CD14-positive monocyte (primary cell): ENCODE results near the gene PIEZO1. TPM values are rescaled to one million over a fixed set of nuclear protein-coding genes. Genes with fewer than 3 reads are reported as not detected.

Source experiments
- DNase-seq, 3 donors: peaks; one replicate each; pipeline ENCODE4 v3.0.0-alpha.2; 2011 to 2022
- H2AFZ ChIP-seq: 2 replicates; pipeline ENCODE4 v1.6.0; 2012; ENCODE audit warnings: mild to moderate bottlenecking, low read depth, low read length, inconsistent platforms; ENCODE audit not compliant: insufficient read depth, poor library complexity, severe bottlenecking
- H3K27ac ChIP-seq, 2 donors: 1 replicate in 1 of 2; 2 replicates in 1 of 2; pipeline ENCODE4 v1.5.1; 2012 to 2013; ENCODE audit warnings: low read length in 2 of 2, control low read depth in 1 of 2, inconsistent platforms in 1 of 2, low read depth in 1 of 2, mild to moderate bottlenecking in 1 of 2
- H3K27me3 ChIP-seq, 2 donors: one replicate each; pipeline versions ENCODE4 v1.6.0 to v1.6.1; 2011 to 2013; ENCODE audit warnings: low read length in 2 of 2; ENCODE audit not compliant: control insufficient read depth in 2 of 2, insufficient read depth in 2 of 2
- H3K36me3 ChIP-seq, 2 donors: replicated peaks in 1 of 2; 1 replicate in 1 of 2; 2 replicates in 1 of 2; pipeline versions ENCODE4 v1.5.1 to v1.6.1; 2012 to 2013; ENCODE audit warnings: low read length in 2 of 2, control low read depth in 1 of 2, inconsistent platforms in 1 of 2, mild to moderate bottlenecking in 1 of 2; ENCODE audit not compliant: insufficient read depth in 2 of 2, control insufficient read depth in 1 of 2
- H3K4me1 ChIP-seq, 2 donors: 1 replicate in 1 of 2; 2 replicates in 1 of 2; pipeline versions ENCODE4 v1.5.1 to v1.6.1; 2012 to 2013; ENCODE audit warnings: low read length in 2 of 2, control low read depth in 1 of 2, inconsistent platforms in 1 of 2, mild to moderate bottlenecking in 1 of 2, moderate library complexity in 1 of 2; ENCODE audit not compliant: insufficient read depth in 2 of 2, control insufficient read depth in 1 of 2
- H3K4me2 ChIP-seq: replicated peaks from 2 replicates; pipeline ENCODE3; 2012; ENCODE audit warnings: low read length, moderate library complexity, mild to moderate bottlenecking; ENCODE audit not compliant: poor library complexity, severe bottlenecking; ENCODE audit errors: extremely low read depth
- H3K4me3 ChIP-seq, 3 experiments: fragments of 200-600 bp in 1 of 3; sonication (generic) in 1 of 3; replicated peaks in 1 of 3; 1 replicate in 2 of 3; 2 replicates in 1 of 3; pipeline ENCODE4 v1.5.1; 2011 to 2013; ENCODE audit warnings: low read length in 3 of 3, mild to moderate bottlenecking in 3 of 3, control low read depth in 2 of 3, low read depth in 2 of 3, inconsistent platforms in 1 of 3, moderate library complexity in 1 of 3
- H3K79me2 ChIP-seq: 2 replicates; pipeline ENCODE4 v1.6.0; 2012; ENCODE audit warnings: mild to moderate bottlenecking, control low read depth, inconsistent platforms, low read length, moderate library complexity; ENCODE audit not compliant: insufficient read depth
- H3K9ac ChIP-seq: 2 replicates; pipeline ENCODE4 v1.6.0; 2017; ENCODE audit warnings: low read length, mild to moderate bottlenecking; ENCODE audit not compliant: insufficient read depth, poor library complexity, severe bottlenecking
- H3K9me3 ChIP-seq, 2 donors: replicated peaks in 1 of 2; 1 replicate in 1 of 2; 2 replicates in 1 of 2; pipeline versions ENCODE4 v1.5.1 to v1.6.1; 2012 to 2013; ENCODE audit warnings: low read length in 2 of 2, control low read depth in 1 of 2; ENCODE audit not compliant: control insufficient read depth in 1 of 2, insufficient read depth in 1 of 2
- H4K20me1 ChIP-seq: 2 replicates; pipeline ENCODE4 v1.6.0; 2012; ENCODE audit warnings: mild to moderate bottlenecking, low read length, control low read depth, moderate library complexity; ENCODE audit not compliant: insufficient read depth
- H3K27ac Mint-ChIP-seq, 7 donors: one replicate each; pipeline ENCODE4 v1.8.0; 2020; ENCODE audit warnings: mild to moderate bottlenecking in 7 of 7, mixed read lengths in 7 of 7, moderate library complexity in 6 of 7, inconsistent platforms in 2 of 7
- H3K27me3 Mint-ChIP-seq, 3 donors: one replicate each; pipeline ENCODE4 v1.8.0; 2021 to 2022; ENCODE audit warnings: low read depth in 3 of 3, mild to moderate bottlenecking in 3 of 3, mixed read lengths in 3 of 3, moderate library complexity in 3 of 3, inconsistent platforms in 1 of 3
- H3K36me3 Mint-ChIP-seq, 2 donors: one replicate each; pipeline ENCODE4 v1.8.0; 2020; ENCODE audit warnings: mixed read lengths in 2 of 2, inconsistent platforms in 1 of 2, mild to moderate bottlenecking in 1 of 2
- H3K4me1 Mint-ChIP-seq: one replicate; pipeline ENCODE4 v1.8.0; 2020; ENCODE audit warnings: mild to moderate bottlenecking, mixed read lengths
- H3K4me3 Mint-ChIP-seq, 2 donors: one replicate each; pipeline ENCODE4 v1.8.0; 2020; ENCODE audit warnings: mild to moderate bottlenecking in 2 of 2, mixed read lengths in 2 of 2, moderate library complexity in 1 of 2
- H3K9me3 Mint-ChIP-seq, 7 donors: one replicate each; pipeline ENCODE4 v1.8.0; 2020 to 2022; ENCODE audit warnings: mixed read lengths in 7 of 7, mild to moderate bottlenecking in 6 of 7, moderate library complexity in 6 of 7, inconsistent platforms in 2 of 7
- CTCF ChIP-seq: fragments of 200-600 bp; IDR thresholded peaks from one replicate; pipeline ENCODE4 v1.8.0; 2022; ENCODE audit warnings: antibody characterized with exemption, mild to moderate bottlenecking
- WGBS: methylation state at CpG from one replicate; pipeline ENCODE4 v1.1.5; 2013; ENCODE audit warnings: missing lambda C conversion rate; ENCODE audit not compliant: insufficient coverage; 5-methylcytosine and 5-hydroxymethylcytosine counted together
- intact Hi-C, 2 donors: fragments of 100-400 bp; cut with micrococcal nuclease; formaldehyde crosslinking; loops; one replicate each; pipeline versions ENCODE4 v1.15.0 to v1.15.1; 2023
- polyA plus RNA-seq, 3 donors: library from polyadenylated mRNA; depleted of rRNA in 1 of 3; unstranded in 2 of 3; stranded (reverse) in 1 of 3; fragments of 300-500 nt in 2 of 3; fragments of >200 nt in 1 of 3; fragmentation: Illumina TruSeq in 2 of 3; gene quantifications; 1 replicate in 2 of 3; 2 replicates in 1 of 3; pipeline ENCODE4 v1.2.3, GENCODE V29; 2012 to 2021

PIEZO1 gene
- polyA plus RNA-seq, 3 donors, result 10.2 to 405 (median 15.0) TPM

- Histone ChIP-seq H4K20me1 (peaks cover 75% of the 10 kb centered on the region), H3K27ac (peak overlapping the region; percentile 86 to 99), H3K79me2 (peaks cover 89% of the 10 kb centered on the region), H3K9me3 (no peaks in the 10 kb centered on the region), H3K36me3 (peaks cover 6 to 11% of the 10 kb centered on the region in 2 donors), H3K4me1 (peaks cover 65 to 80% of the 10 kb centered on the region in 2 donors), H3K27me3 (no peaks in the 10 kb centered on the region), H3K9ac (peak overlapping the region; percentile 84), H3K4me3 (peak overlapping the region in 2 of 3 experiments; percentile 28 to 80), H3K4me2 (peak overlapping the region; percentile 90), H2AFZ (no peak overlapping the region)
- H3K4me3 Mint-ChIP-seq, result peak overlapping the region; percentile 90 to 93
- peaks cover 10 to 37% of the 10 kb centered on the region in 2 donors for H3K36me3 Mint-ChIP-seq
- peak overlapping the region; percentile 95 to 99 (median 98) for H3K27ac Mint-ChIP-seq
- DNase-seq, result no peak
- H3K27me3 Mint-ChIP-seq, result no peaks in the 10 kb centered on the region
- H3K4me1 Mint-ChIP-seq, result peaks cover 67% of the 10 kb centered on the region
- intact Hi-C loops, result loop anchor here in 1 of 2 donors (5.0 to 10.0 kb wide), 3 partner anchors 77 to 1164 kb away; partner anchors contain the start of genes DEF8, GALNS and TRAPPC2L
- WGBS, result no CpG with 5 or more reads among the region's 13 CpGs
- no peaks in the 10 kb centered on the region for H3K9me3 Mint-ChIP-seq
- no peak for TF ChIP-seq CTCF
Observed at GRCh38 chr16:88780142-88781062, 4.6 kb downstream of the PIEZO1 start.

DNA sequence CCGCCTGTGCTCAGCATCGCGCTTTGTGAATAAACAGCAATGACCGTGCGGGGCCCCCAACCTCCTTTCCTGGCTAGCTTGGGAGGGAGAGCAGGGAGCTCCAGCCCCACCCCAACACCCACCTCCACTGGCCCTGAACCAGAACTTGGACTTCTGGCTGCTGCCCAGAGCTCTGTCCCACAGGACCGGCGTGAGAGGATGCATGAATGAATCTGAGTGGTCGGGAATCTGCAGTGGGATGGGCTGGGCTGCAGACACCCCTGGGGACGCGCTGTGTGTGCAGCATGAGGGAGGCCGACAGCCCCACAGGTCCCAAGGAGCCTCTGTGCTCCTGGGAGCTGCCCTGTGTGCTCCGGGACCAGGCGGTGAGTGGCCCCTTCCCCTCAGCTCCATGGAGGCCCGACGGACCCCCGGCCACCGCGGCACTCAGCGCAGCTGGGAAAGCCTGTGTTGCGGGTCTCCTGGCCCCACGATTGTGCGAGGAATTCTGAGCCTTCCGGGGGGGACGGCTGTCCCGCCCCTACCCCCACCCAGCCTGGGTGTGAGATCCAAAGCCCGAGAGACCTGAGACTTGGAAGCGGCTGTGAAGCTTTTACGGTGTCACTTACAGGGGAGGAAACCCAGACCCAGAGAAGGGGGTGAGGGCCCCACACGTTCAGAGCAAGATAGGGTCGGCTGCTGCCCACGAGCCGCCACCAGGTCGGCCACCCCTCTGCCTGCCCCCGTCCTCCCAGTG is 5.4 kb downstream of the PIEZO1 start:
- H3K4me2 ChIP-seq, result peak overlapping the region; percentile 90
- peak overlapping the region; percentile 47 to 93 for H3K4me3 Mint-ChIP-seq
- no peaks in the 10 kb centered on the region for H3K9me3 Mint-ChIP-seq
- no peaks in the 10 kb centered on the region for H3K27me3 Mint-ChIP-seq
- H3K27ac ChIP-seq, result peak overlapping the region; percentile 86 to 99
- peaks cover 6 to 11% of the 10 kb centered on the region in 2 donors for H3K36me3 ChIP-seq
- no peak overlapping the region for H2AFZ ChIP-seq
- peak overlapping the region; percentile 95 to 99 (median 98) for H3K27ac Mint-ChIP-seq
- peaks cover 71 to 84% of the 10 kb centered on the region in 2 donors for H3K4me1 ChIP-seq
- WGBS, result 72% methylated on average over 24 of the region's 34 CpGs
- no peak for TF ChIP-seq CTCF
- H3K27me3 ChIP-seq, result no peaks in the 10 kb centered on the region
- H4K20me1 ChIP-seq, result peaks cover 83% of the 10 kb centered on the region
- H3K4me3 ChIP-seq, result peak overlapping the region in 1 of 3 experiments; percentile 80
- DNase-seq, result no peak
- peak overlapping the region; percentile 84 for H3K9ac ChIP-seq
- H3K9me3 ChIP-seq, result no peaks in the 10 kb centered on the region
- peaks cover 93% of the 10 kb centered on the region for H3K79me2 ChIP-seq
- intact Hi-C loops, result loop anchor here in 1 of 2 donors (5.0 to 10.0 kb wide), 3 partner anchors 78 to 1165 kb away; partner anchors contain the start of genes DEF8, GALNS and TRAPPC2L
- peaks cover 10 to 40% of the 10 kb centered on the region in 2 donors for H3K36me3 Mint-ChIP-seq
- peaks cover 72% of the 10 kb centered on the region for H3K4me1 Mint-ChIP-seq
